HFFc6 (cell line): ENCODE measurements around the gene YIPF2. TPM values are rescaled to one million over a fixed set of nuclear protein-coding genes. Genes with fewer than 3 reads are reported as not detected.
A peak's percentile ranks its signal among the peaks of the same experiment; 100 is the strongest.

Source experiments
- DNase-seq: peaks from one replicate; pipeline ENCODE4 v3.0.0-alpha.2; 2018
- H3K27ac Mint-ChIP-seq: 2 replicates; pipeline ENCODE4 v1.8.0; 2020; ENCODE audit warnings: mild to moderate bottlenecking, mixed read lengths
- H3K27me3 Mint-ChIP-seq: 2 replicates; pipeline ENCODE4 v1.8.0; 2021; ENCODE audit warnings: mild to moderate bottlenecking, moderate library complexity, mixed read lengths; ENCODE audit not compliant: insufficient read depth
- H3K36me3 Mint-ChIP-seq: 2 replicates; pipeline ENCODE4 v1.8.0; 2021; ENCODE audit warnings: low read depth, mixed read lengths
- H3K4me1 Mint-ChIP-seq: 2 replicates; pipeline ENCODE4 v1.8.0; 2020; ENCODE audit warnings: low read depth, mixed read lengths
- H3K4me3 Mint-ChIP-seq: 2 replicates; pipeline ENCODE4 v1.8.0; 2020; ENCODE audit warnings: mild to moderate bottlenecking, moderate library complexity, mixed read lengths
- H3K9me3 Mint-ChIP-seq: 2 replicates; pipeline ENCODE4 v1.8.0; 2020; ENCODE audit warnings: mild to moderate bottlenecking, mixed read lengths
- CTCF ChIP-seq: fragments of 200-600 bp; sonication (generic); IDR thresholded peaks from 2 replicates; pipeline ENCODE4 v1.5.0; 2021; ENCODE audit warnings: antibody characterized with exemption, mild to moderate bottlenecking
- total RNA-seq, 6 experiments: library from RNA; stranded (reverse); fragmentation: NEBNext Ultra II Directional; extraction: Animal tissue kit (Norgen Biotek cat#: 25700); gene quantifications; 2 replicates in 1 of 6; 3 replicates in 5 of 6; pipeline ENCODE4 v1.2.3, GENCODE V29; 2021

The YIPF2 gene
- total RNA-seq, 6 experiments from 2014 or later = 78.7 to 105 (median 83.3) TPM

- DNase-seq = no peak
- Mint-ChIP-seq H3K4me3 (no peak overlapping the region), H3K27me3 (peaks cover 2% of the 10 kb centered on the region; the same call in 1 of the 2 replicates), H3K36me3 (peaks cover 17% of the 10 kb centered on the region), H3K27ac (no peak overlapping the region), H3K9me3 (no peaks in the 10 kb centered on the region), H3K4me1 (peaks cover 29% of the 10 kb centered on the region)
- no peak for TF ChIP-seq CTCF
Measured at GRCh38 chr19:10971107-10971726, 42.8 kb upstream of the YIPF2 start.

GRCh38 chr19:10968527-10969135 lies 40.2 kb upstream of the YIPF2 start:
- Mint-ChIP-seq H3K4me3 (no peak overlapping the region), H3K36me3 (peaks cover 12% of the 10 kb centered on the region; the same call in 1 of the 2 replicates), H3K4me1 (peaks cover 33% of the 10 kb centered on the region), H3K27me3 (peaks cover 2% of the 10 kb centered on the region; the same call in 1 of the 2 replicates), H3K9me3 (no peaks in the 10 kb centered on the region), H3K27ac (peak overlapping the region; percentile 38; the same call in 1 of the 2 replicates)
- DNase-seq = no peak
- no peak for TF ChIP-seq CTCF

GRCh38 chr19:10966809-10967208 lies 38.4 kb upstream of the YIPF2 start:
- Mint-ChIP-seq H3K4me1 (peaks cover 45% of the 10 kb centered on the region), H3K36me3 (peaks cover 9% of the 10 kb centered on the region; the same call in 1 of the 2 replicates), H3K4me3 (no peak overlapping the region)

GRCh38 chr19:10965398-10965797 lies 37.0 kb upstream of the YIPF2 start:
- H3K4me3 Mint-ChIP-seq = no peak overlapping the region
- no peak for TF ChIP-seq CTCF
- H3K36me3 Mint-ChIP-seq = peaks cover 9% of the 10 kb centered on the region; the same call in 1 of the 2 replicates
- peaks cover 2% of the 10 kb centered on the region; the same call in 1 of the 2 replicates for H3K27me3 Mint-ChIP-seq
- DNase-seq = no peak
- no peak overlapping the region for H3K27ac Mint-ChIP-seq
- no peaks in the 10 kb centered on the region for H3K9me3 Mint-ChIP-seq
- H3K4me1 Mint-ChIP-seq = peaks cover 45% of the 10 kb centered on the region

More at GRCh38 chr19:10966809-10967208, 38.4 kb upstream of the YIPF2 start:
- TF ChIP-seq CTCF = no peak
- DNase-seq = no peak
- H3K27me3 Mint-ChIP-seq = peaks cover 2% of the 10 kb centered on the region; the same call in 1 of the 2 replicates
- no peak overlapping the region for H3K27ac Mint-ChIP-seq
- H3K9me3 Mint-ChIP-seq = no peaks in the 10 kb centered on the region

- no peak for DNase-seq
- Mint-ChIP-seq H3K9me3 (no peaks in the 10 kb centered on the region), H3K4me3 (no peak overlapping the region), H3K4me1 (peaks cover 45% of the 10 kb centered on the region), H3K36me3 (peaks cover 9% of the 10 kb centered on the region; the same call in 1 of the 2 replicates), H3K27me3 (peaks cover 2% of the 10 kb centered on the region; the same call in 1 of the 2 replicates), H3K27ac (no peak overlapping the region)
- TF ChIP-seq CTCF = peak; percentile 48; the same call in 1 of the 2 replicates
Measured at GRCh38 chr19:10964903-10965302, 36.5 kb upstream of the YIPF2 start.
